Measurements from ENCODE around the gene CD79A.

DNA sequence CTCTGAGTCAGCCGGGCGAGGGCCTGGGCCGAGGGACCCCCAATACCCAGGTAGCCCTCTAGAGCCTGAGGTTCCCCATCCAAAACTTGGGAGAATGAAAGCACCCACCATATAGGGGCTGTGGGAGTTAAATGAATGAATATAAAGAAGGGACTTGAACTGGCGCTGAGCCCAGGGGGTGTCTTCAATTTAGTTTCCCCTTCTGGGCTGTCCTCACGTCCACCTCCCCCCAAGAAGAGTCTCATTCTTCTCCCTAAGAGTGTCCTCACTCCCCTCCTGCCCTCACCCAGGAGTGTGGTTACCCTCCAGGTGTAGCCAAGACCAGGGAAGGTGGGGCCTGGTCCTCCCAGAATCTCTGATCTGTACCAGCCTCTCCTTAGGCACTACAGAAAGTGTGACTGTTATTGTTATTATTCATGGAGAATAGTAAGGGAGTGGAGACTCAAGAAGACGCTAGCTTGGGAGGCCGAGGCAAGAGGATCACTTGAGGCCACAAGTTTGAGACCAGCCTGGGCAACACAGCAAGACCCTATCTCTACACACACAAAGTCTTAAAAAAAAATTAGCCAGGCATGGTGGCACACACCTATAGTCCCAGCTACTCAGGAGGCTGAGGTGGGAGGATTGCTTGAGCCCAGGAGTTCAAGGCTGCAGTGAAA is 2.7 kb downstream of the CD79A start:
- TF ChIP-seq, protein P1, sequence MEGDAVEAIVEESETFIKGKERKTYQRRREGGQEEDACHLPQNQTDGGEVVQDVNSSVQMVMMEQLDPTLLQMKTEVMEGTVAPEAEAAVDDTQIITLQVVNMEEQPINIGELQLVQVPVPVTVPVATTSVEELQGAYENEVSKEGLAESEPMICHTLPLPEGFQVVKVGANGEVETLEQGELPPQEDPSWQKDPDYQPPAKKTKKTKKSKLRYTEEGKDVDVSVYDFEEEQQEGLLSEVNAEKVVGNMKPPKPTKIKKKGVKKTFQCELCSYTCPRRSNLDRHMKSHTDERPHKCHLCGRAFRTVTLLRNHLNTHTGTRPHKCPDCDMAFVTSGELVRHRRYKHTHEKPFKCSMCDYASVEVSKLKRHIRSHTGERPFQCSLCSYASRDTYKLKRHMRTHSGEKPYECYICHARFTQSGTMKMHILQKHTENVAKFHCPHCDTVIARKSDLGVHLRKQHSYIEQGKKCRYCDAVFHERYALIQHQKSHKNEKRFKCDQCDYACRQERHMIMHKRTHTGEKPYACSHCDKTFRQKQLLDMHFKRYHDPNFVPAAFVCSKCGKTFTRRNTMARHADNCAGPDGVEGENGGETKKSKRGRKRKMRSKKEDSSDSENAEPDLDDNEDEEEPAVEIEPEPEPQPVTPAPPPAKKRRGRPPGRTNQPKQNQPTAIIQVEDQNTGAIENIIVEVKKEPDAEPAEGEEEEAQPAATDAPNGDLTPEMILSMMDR (IDR thresholded peaks at IDR 0.05), result no peak
- no peak for TF ChIP-seq POLR2AphosphoS5 (IDR thresholded peaks at IDR 0.05)
